Lower leg skin (tissue), 4 donors: ENCODE results near the gene ODAPH. TPM values are rescaled to one million over a fixed set of nuclear protein-coding genes. Genes with fewer than 3 reads are reported as not detected.
"Not testable (repeated sequence)": the region's sequence is repeated elsewhere in the genome, so short reads cannot be mapped to it uniquely, and the experiment has no call there.

Experiments
- DNase-seq, 2 donors: peaks; one replicate each; pipeline ENCODE4 v3.0.0-alpha.2; 2019; ENCODE audit warnings: low spot score in 2 of 2
- H3K4me3 ChIP-seq: fragments of 200-600 bp; sonication (generic); 2 replicates; pipeline ENCODE4 v1.5.1; 2017; ENCODE audit warnings: mild to moderate bottlenecking, low read depth; ENCODE audit not compliant: poor library complexity, severe bottlenecking
- CTCF ChIP-seq, 3 donors: fragments of 450-650 bp; IDR thresholded peaks; one replicate each; pipeline ENCODE4 v1.5.1; 2016; ENCODE audit warnings: antibody characterized with exemption in 3 of 3, mild to moderate bottlenecking in 3 of 3, moderate library complexity in 2 of 3
- POLR2A ChIP-seq, 2 donors: fragments of 450-650 bp; IDR thresholded peaks; one replicate each; pipeline ENCODE4 v1.6.1; 2016 to 2017; ENCODE audit warnings: antibody characterized with exemption in 2 of 2, mild to moderate bottlenecking in 1 of 2, moderate library complexity in 1 of 2
- WGBS, 2 donors: methylation state at CpG; one replicate each; pipeline ENCODE4 v1.1.5; 2018; 5-methylcytosine and 5-hydroxymethylcytosine counted together
- intact Hi-C: fragments of 100-400 bp; cut with DNase I; formaldehyde crosslinking; loops from one replicate; pipeline ENCODE4 v1.15.0; 2023; ENCODE audit warnings: low total_unique reads
- total RNA-seq, 4 donors: library from RNA; depleted of rRNA; stranded (reverse); fragments of >200 nt; gene quantifications; one replicate each; pipeline ENCODE4 v1.1.0, GENCODE V29; 2016

The ODAPH gene
- total RNA-seq, 4 donors from 2014 or later, result not detected

- DNase-seq, result no peak
- no peak overlapping the region for H3K4me3 ChIP-seq
- TF ChIP-seq CTCF (IDR thresholded peaks at IDR 0.05) (no peak), POLR2A (IDR thresholded peaks at IDR 0.05) (no peak)
- intact Hi-C loops, result no loop called here
Measured at GRCh38 chr4:75527482-75527881, 28.4 kb upstream of the ODAPH start.

DNA sequence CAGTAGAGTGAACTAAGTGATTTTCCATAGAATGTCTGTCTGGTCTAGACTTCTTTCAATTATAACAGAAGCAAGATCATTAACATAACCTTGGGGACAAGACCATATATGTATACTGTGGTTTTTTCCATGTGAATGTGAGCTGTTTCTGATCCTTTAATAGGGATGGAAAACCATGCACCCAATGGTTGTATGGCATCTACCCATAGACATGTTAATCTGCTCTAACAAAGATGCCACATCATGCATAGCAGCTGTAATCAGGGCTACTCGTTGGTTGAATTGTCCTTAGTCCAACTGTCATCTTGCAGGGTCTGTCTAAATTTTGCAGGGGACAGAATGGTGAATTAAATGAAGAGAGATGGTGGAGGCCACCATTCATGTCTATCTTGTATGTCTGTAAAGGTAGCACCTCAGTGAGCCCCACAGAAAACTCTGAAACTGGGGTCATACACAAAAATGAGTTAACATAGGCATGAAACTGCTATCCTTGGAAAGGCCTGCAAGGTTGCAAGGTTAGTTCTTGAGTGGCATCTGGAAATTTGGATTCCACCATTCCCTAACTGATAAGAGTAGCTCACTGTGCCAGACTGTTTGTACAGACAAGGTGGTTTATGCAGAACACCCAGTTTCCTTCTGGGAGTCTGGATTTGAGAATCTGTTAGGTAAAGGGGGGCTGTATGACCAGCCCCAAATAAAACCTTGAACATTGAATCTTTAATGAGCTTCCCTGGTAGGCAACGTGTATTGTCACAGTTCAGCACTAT, 25.1 kb upstream of the ODAPH start:
- H3K4me3 ChIP-seq, result no peak overlapping the region
- intact Hi-C loops, result no loop called here
- no peak for TF ChIP-seq POLR2A (IDR thresholded peaks at IDR 0.05)
- TF ChIP-seq CTCF (IDR thresholded peaks at IDR 0.05), result no peak
- 93 to 100% methylated on average over 2 of the region's 2 CpGs for WGBS, 2 donors
- DNase-seq, result no peak

DNA sequence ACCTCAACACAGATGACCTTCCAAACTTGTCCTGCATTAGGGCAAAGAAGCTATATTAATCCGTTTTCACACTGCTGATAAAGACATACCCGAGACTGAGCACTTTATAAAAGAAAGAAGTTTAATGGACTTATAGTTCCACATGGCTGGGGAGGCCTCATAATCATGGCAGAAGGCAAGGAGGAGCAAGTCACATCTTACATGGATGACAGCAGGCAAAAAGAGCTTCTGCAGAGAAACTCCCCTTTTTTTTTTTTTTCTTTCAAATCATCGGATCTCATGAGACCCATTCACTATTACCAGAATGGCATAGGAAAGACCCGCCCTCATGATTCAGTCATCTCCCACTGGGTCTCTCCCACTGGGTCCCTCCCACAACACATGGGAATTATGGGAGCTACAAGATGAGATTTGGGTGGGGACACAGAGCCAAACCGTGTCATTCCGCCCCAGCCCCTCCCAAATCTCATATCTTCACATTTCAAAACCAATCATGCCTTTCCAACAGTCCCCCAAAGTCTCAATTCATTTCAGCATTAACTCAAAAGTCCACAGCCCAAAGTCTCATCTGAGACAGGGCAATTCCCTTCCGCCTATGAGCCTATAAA, 24.2 kb upstream of the ODAPH start:
- intact Hi-C loops, DNase-seq, H3K4me3 ChIP-seq: not testable (repeated sequence)
- WGBS, 2 donors, result 96 to 97% methylated on average over 7 of the region's 7 CpGs

DNA sequence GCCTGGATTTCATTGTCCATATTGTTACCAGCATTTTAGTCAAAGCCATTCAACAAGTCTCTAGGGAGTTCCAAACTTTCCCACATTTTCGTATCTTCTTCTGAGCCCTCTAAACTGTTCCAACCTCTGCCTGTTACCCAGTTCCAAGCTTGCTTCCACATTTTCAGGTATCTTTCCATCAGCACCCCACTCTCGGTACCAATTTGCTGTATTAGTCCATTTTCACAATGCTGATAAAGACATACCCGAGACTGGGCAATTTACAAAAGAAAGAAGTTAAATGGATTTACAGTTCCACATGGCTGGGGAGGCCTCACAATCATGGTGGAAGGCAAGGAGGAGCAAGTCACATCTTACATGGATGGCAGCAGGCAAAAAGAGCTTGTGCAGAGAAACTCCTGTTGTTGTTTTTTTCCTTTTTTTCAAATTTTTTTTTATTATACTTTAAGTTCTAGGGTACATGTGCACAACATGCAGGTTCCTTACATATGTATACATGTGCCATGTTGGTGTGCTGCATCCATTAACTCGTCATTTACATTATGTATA, 22.5 kb upstream of the ODAPH start:
- WGBS, 2 donors, result 96 to 99% methylated on average over 4 of the region's 4 CpGs
- intact Hi-C loops, H3K4me3 ChIP-seq, DNase-seq: not testable (repeated sequence)

GRCh38 chr4:75533926-75534325, 21.9 kb upstream of the ODAPH start:
- intact Hi-C loops, DNase-seq, H3K4me3 ChIP-seq: not testable (repeated sequence)

DNA sequence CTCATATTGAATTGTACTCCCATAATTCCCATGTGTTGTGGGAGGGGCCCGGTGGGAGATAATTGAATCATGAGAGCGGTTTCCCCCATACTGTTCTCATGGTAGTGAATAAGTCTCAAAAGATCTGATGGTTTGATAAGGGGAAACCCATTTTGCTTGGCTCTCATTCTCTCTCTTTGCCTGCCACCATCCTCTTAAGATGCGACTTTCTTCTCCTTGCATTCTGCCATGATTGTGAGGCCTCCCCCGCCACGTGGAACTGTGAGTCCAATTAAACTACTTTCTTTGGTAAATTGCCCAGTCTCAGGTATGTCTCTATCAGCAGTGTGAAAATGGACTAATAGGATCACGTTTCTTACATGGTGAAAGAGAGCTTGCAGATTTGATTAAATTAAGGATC, 18.6 kb upstream of the ODAPH start:
- WGBS, 2 donors, result 92 to 93% methylated on average over 6 of the region's 6 CpGs
- DNase-seq, intact Hi-C loops: not testable (repeated sequence)

GRCh38 chr4:75542824-75543223, 13.0 kb upstream of the ODAPH start:
- TF ChIP-seq CTCF (IDR thresholded peaks at IDR 0.05) (no peak), POLR2A (IDR thresholded peaks at IDR 0.05) (no peak)
- H3K4me3 ChIP-seq, result no peak overlapping the region
- no peak for DNase-seq
- intact Hi-C loops, result no loop called here

More for the DNA sequence above, 18.6 kb upstream of the ODAPH start:
- not testable (repeated sequence) for H3K4me3 ChIP-seq

DNA sequence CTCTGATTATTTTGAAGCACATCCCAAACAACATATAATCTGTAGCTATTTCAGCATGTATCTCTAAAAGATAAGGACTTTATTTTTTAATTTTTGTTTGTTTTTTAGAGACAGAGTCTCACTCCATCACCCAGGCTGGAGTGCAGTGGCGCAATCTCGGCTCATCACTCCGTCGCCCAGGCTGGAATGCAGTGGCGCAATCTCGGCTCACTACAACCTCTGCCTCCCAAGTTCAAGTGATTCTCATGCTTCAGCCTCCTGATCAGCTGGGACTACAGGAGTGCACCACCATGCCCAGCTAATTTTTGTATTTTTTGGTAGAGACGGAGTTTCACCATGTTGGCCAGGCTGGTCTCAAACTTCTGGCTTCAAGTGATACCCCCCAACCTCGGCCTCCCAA, 11.6 kb upstream of the ODAPH start:
- WGBS, 2 donors, result 92 to 93% methylated on average over 8 of the region's 8 CpGs
- DNase-seq, H3K4me3 ChIP-seq, intact Hi-C loops: not testable (repeated sequence)
